NCI-H748 (cell line): ENCODE measurements around the gene BCAT1.
A peak's percentile ranks its signal among the peaks of the same experiment; 100 is the strongest.
"Not testable (repeated sequence)": the region's sequence is repeated elsewhere in the genome, so short reads cannot be mapped to it uniquely, and the experiment has no call there.

Source experiments
- DNase-seq: peaks from one replicate; lab custom pipeline; 2025; ENCODE audit not compliant: unreplicated experiment; lab: John Stamatoyannopoulos, UW

BCAT1 gene

GRCh38 chr12:24860546-24860945 lies 88.4 kb downstream of the BCAT1 start:
- DNase-seq: no peak

- DNase-seq: no peak
These were observed 92.4 kb downstream of the BCAT1 start for GRCh38 chr12:24856541-24856940.

GRCh38 chr12:24854908-24855307 lies 94.0 kb downstream of the BCAT1 start:
- no peak for DNase-seq

- no peak for DNase-seq
These were observed 94.9 kb downstream of the BCAT1 start for GRCh38 chr12:24854017-24854416.

- no peak for DNase-seq
These were observed 95.3 kb downstream of the BCAT1 start for GRCh38 chr12:24853588-24853987.

- no peak for DNase-seq
These were observed 95.8 kb downstream of the BCAT1 start for GRCh38 chr12:24853094-24853493.

- DNase-seq: no peak
These were observed 96.5 kb downstream of the BCAT1 start for GRCh38 chr12:24852420-24852819.

- DNase-seq: not testable (repeated sequence)
These were observed 97.0 kb downstream of the BCAT1 start for GRCh38 chr12:24851883-24852282.

GRCh38 chr12:24851341-24851740 lies 97.6 kb downstream of the BCAT1 start:
- DNase-seq: no peak

- no peak for DNase-seq
These were observed 98.4 kb downstream of the BCAT1 start for GRCh38 chr12:24850496-24850895.

GRCh38 chr12:24848941-24849477 lies 99.9 kb downstream of the BCAT1 start:
- DNase-seq: peak; percentile 1

- no peak for DNase-seq
These were observed 102.2 kb downstream of the BCAT1 start for GRCh38 chr12:24846689-24847088.

GRCh38 chr12:24845615-24846014 lies 103.3 kb downstream of the BCAT1 start:
- no peak for DNase-seq

GRCh38 chr12:24840046-24840800 lies 108.7 kb downstream of the BCAT1 start:
- no peak for DNase-seq

GRCh38 chr12:24839268-24839791 lies 109.6 kb downstream of the BCAT1 start:
- no peak for DNase-seq

GRCh38 chr12:24838531-24838950 lies 110.4 kb downstream of the BCAT1 start:
- DNase-seq: no peak

GRCh38 chr12:24835377-24835776 lies 113.5 kb downstream of the BCAT1 start:
- DNase-seq: no peak

GRCh38 chr12:24833513-24833912 lies 115.4 kb downstream of the BCAT1 start:
- no peak for DNase-seq

- no peak for DNase-seq
These were observed 124.9 kb downstream of the BCAT1 start for GRCh38 chr12:24823808-24824515.

- DNase-seq: no peak
These were observed 126.6 kb downstream of the BCAT1 start for GRCh38 chr12:24822121-24822899.

GRCh38 chr12:24821691-24822090 lies 127.2 kb downstream of the BCAT1 start:
- DNase-seq: no peak
